Measurements from ENCODE around the gene COQ10A.

Gene COQ10A

GRCh38 chr12:56266693-56267442, at the start of gene COQ10A:
TSS of gene COQ10A (plus strand) at chr12:56266942. CDS start at chr12:56267119, 177 bp downstream.
- peak; percentile 63 to 78 (median 74) for DNase-seq

- DNase-seq, result no peak
Observed at GRCh38 chr12:56219840-56220239, 46.9 kb upstream of the COQ10A start.

- DNase-seq, result no peak
Observed at GRCh38 chr12:56220611-56221231, 46.0 kb upstream of the COQ10A start.

- no peak for DNase-seq
Observed at GRCh38 chr12:56221232-56221756, 45.4 kb upstream of the COQ10A start.

- DNase-seq, result peak; percentile 73 to 83 (median 80)
Observed at GRCh38 chr12:56221757-56222530, 44.8 kb upstream of the COQ10A start, which contains the start of gene RNF41. TSS of gene RNF41 (minus strand) at chr12:56221922. CDS start at chr12:56214047, 7,875 bp downstream.

GRCh38 chr12:56222531-56222895, 44.2 kb upstream of the COQ10A start:
- DNase-seq, result no peak

- DNase-seq, result no peak
Observed at GRCh38 chr12:56223571-56224101, 43.1 kb upstream of the COQ10A start.

GRCh38 chr12:56224102-56224701, 42.5 kb upstream of the COQ10A start, which contains the start of gene NABP2:
TSS of gene NABP2 (plus strand) at chr12:56224342. CDS start at chr12:56224857, 515 bp downstream.
- DNase-seq, result peak; percentile 74 to 90 (median 82)

- no peak for DNase-seq
Observed at GRCh38 chr12:56224954-56225353, 41.8 kb upstream of the COQ10A start.

GRCh38 chr12:56229082-56229481, 37.7 kb upstream of the COQ10A start:
- DNase-seq, result no peak

- DNase-seq, result no peak
Observed at GRCh38 chr12:56229916-56230431, 36.8 kb upstream of the COQ10A start, which contains the start of gene SLC39A5. TSS of gene SLC39A5 (plus strand) at chr12:56230051. CDS start at chr12:56231275, 1,224 bp downstream.

GRCh38 chr12:56230432-56231183, 36.1 kb upstream of the COQ10A start:
- no peak for DNase-seq

- DNase-seq, result no peak
Observed at GRCh38 chr12:56231184-56231582, 35.6 kb upstream of the COQ10A start.

- no peak for DNase-seq
Observed at GRCh38 chr12:56234746-56235436, 31.9 kb upstream of the COQ10A start.

- no peak for DNase-seq
Observed at GRCh38 chr12:56236091-56236490, 30.7 kb upstream of the COQ10A start.

- DNase-seq, result no peak
Observed at GRCh38 chr12:56236985-56237384, 29.8 kb upstream of the COQ10A start.

- DNase-seq, result no peak
Observed at GRCh38 chr12:56237552-56237951, 29.2 kb upstream of the COQ10A start.

- no peak for DNase-seq
Observed at GRCh38 chr12:56241424-56242303, 25.1 kb upstream of the COQ10A start.

- DNase-seq, result no peak
Observed at GRCh38 chr12:56242986-56243385, 23.8 kb upstream of the COQ10A start.

- no peak for DNase-seq
Observed at GRCh38 chr12:56243731-56244181, 23.0 kb upstream of the COQ10A start.

All from activated CD4-positive, CD25-positive, alpha-beta regulatory T cell (primary cell).